Right cardiac atrium (tissue), 5 donors: ENCODE measurements around the gene LAMB4. TPM values are rescaled to one million over a fixed set of nuclear protein-coding genes. Genes with fewer than 3 reads are reported as not detected.
A peak's percentile ranks its signal among the peaks of the same experiment; 100 is the strongest.

Experiments
- ATAC-seq, 2 donors: fragments of 200-7000 bp; cut with Tn5 transposase; one replicate each; pipeline versions ENCODE4 v1.8.0 to v1.9.1; 2020; ENCODE audit warnings: moderate library complexity in 2 of 2, mild to moderate bottlenecking in 1 of 2
- DNase-seq, 3 donors: peaks; one replicate each; pipeline ENCODE4 v3.0.0-alpha.2; 2020
- H3K27ac ChIP-seq: one replicate; pipeline ENCODE4 v1.5.1; 2013; ENCODE audit warnings: mild to moderate bottlenecking, low read length, control low read depth, moderate library complexity
- H3K27me3 ChIP-seq: one replicate; pipeline ENCODE4 v1.6.1; 2013; ENCODE audit not compliant: control insufficient read depth, insufficient read depth
- H3K4me1 ChIP-seq: one replicate; pipeline ENCODE4 v1.6.1; 2013; ENCODE audit warnings: low read length; ENCODE audit not compliant: control insufficient read depth, insufficient read depth
- H3K4me3 ChIP-seq: one replicate; pipeline ENCODE4 v1.5.1; 2013; ENCODE audit warnings: low read length, control low read depth
- H3K9me3 ChIP-seq: one replicate; pipeline ENCODE4 v1.6.1; 2013; ENCODE audit warnings: low read length; ENCODE audit not compliant: control insufficient read depth
- WGBS: extraction: QIAGEN DNeasy Blood & Tissue Kit; methylation state at CpG from one replicate; pipeline ENCODE4 v1.1.7; 2013; 5-methylcytosine and 5-hydroxymethylcytosine counted together
- intact Hi-C, 4 donors: fragments of 100-400 bp; cut with DNase I; formaldehyde crosslinking; loops; one replicate each; pipeline versions ENCODE4 v1.11.0 to v1.14.0; 2022 to 2023
- polyA plus RNA-seq: library from polyadenylated mRNA; stranded (reverse); fragments of 200-250 nt; gene quantifications from one replicate; pipeline ENCODE4 v1.2.3, GENCODE V29; 2013
- total RNA-seq, 4 donors: library from RNA; stranded (reverse); fragmentation: NEBNext Ultra II Directional; extraction: Animal tissue kit (Norgen Biotek cat#: 25700); gene quantifications; one replicate each; pipeline ENCODE4 v1.2.1, GENCODE V29; 2021
- donor health status: healthy with polysubstance abuse.
- donor health status: DM: no; HTN: yes; CAD: no.
- donor health status: DM: no; HTN: no; CAD: no.
- donor health status: DM: no; HTN: yes; CAD: no; lungs with severe emphysema.
- donor health status: DM: yes; HTN: yes; CAD: no.

LAMB4 gene
- total and polyA plus RNA-seq, 5 donors: 0.17 to 0.20 TPM; not detected in 3

DNA sequence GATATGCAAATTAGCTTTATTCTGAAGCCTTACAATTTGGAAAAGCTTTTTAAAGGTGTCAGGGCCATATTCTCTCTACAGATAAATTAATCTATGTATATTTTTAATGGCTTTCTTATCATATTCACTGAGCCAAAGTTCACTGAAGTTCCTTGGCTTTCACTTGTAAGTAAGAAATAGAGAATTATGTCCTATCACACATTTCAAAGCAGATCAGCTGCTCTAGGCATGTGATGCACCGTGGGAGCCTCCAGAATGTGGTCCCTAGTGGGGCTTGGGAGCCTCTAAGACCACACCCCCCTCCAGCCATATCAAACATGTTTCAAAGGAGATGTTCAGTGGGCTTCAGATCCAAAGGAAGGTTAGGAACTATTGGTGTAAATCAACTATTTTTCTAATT, 51.5 kb downstream of the LAMB4 start:
- Histone ChIP-seq H3K9me3 (peaks cover 2% of the 10 kb centered on the region), H3K4me3 (no peak overlapping the region), H3K27me3 (no peaks in the 10 kb centered on the region), H3K27ac (no peak overlapping the region), H3K4me1 (peaks cover 5% of the 10 kb centered on the region)
- WGBS: 43% methylated on average over 1 of the region's 1 CpG
- intact Hi-C loops: no loop called here
- no peak for ATAC-seq
- no peak for DNase-seq

DNA sequence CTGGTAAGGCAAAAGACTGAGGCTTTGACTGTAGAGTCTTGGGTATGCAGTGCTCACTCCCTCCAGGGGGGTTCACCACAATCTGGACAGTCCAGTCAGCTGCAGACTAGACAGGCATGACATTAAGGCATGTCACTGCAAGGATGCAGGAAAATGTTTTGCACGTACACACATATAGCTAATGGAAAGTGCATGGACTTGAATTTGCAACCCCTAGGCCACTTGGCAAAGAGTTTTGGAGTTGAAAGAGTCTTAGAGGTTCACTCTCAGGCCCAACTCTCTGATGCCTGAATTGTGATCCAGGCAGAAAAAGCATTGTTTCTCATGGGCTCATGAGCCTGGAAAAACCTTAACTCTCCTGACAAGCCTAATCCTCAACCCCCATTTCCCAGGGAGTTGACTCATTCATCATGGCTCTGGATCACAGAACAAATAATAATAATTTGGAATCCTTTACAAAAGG, 51.9 kb downstream of the LAMB4 start:
- WGBS: 64% methylated on average over 1 of the region's 1 CpG
- Histone ChIP-seq H3K27ac (no peak overlapping the region), H3K27me3 (no peaks in the 10 kb centered on the region), H3K4me1 (peaks cover 5% of the 10 kb centered on the region), H3K4me3 (no peak overlapping the region), H3K9me3 (peaks cover 2% of the 10 kb centered on the region)
- DNase-seq (no peak), ATAC-seq (no peak)
- intact Hi-C loops: no loop called here

DNA sequence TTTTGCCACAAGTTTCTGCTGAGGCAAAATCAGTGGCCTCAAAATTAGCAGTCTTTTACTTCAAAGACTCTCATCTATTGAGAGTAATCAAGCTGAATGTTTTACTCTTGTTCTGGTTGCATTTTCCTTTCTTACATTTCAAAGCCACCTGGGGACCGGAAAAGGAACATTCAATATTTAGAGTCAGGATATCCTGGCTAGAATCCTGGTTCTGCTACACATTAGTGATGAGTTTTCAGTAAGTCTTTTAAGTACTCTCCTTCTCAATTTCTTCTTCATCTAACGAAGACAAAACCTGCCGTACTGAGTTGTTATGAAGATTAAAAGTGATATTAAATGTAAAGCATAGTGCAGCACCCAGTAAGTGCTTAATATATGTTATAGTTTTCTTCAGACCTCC, 52.5 kb downstream of the LAMB4 start:
- no peak overlapping the region for H3K4me3 ChIP-seq
- WGBS: 68% methylated on average over 3 of the region's 3 CpGs
- ATAC-seq (no peak), DNase-seq (no peak)
- H3K27ac ChIP-seq: no peak overlapping the region
- H3K27me3 ChIP-seq: no peaks in the 10 kb centered on the region
- peaks cover 5% of the 10 kb centered on the region for H3K4me1 ChIP-seq
- peaks cover 2% of the 10 kb centered on the region for H3K9me3 ChIP-seq
- intact Hi-C loops: no loop called here

GRCh38 chr7:108076156-108076555, 54.0 kb downstream of the LAMB4 start:
- intact Hi-C loops: no loop called here

GRCh38 chr7:108073305-108074070, 56.7 kb downstream of the LAMB4 start:
- no peak overlapping the region for H3K4me3 ChIP-seq
- no peak overlapping the region for H3K27ac ChIP-seq
- peaks cover 3% of the 10 kb centered on the region for H3K4me1 ChIP-seq
- ATAC-seq: no peak
- no peak for DNase-seq
- WGBS: 92% methylated on average over 3 of the region's 3 CpGs
- H3K9me3 ChIP-seq: no peaks in the 10 kb centered on the region
- H3K27me3 ChIP-seq: no peaks in the 10 kb centered on the region
- intact Hi-C loops: no loop called here

More at GRCh38 chr7:108076156-108076555, 54.0 kb downstream of the LAMB4 start:
- no peak for ATAC-seq
- DNase-seq: no peak
- no peaks in the 10 kb centered on the region for H3K27me3 ChIP-seq
- H3K4me3 ChIP-seq: no peak overlapping the region
- H3K9me3 ChIP-seq: no peaks in the 10 kb centered on the region
- H3K27ac ChIP-seq: no peak overlapping the region
- peaks cover 5% of the 10 kb centered on the region for H3K4me1 ChIP-seq

GRCh38 chr7:108072739-108073138, 57.4 kb downstream of the LAMB4 start:
- no peak overlapping the region for H3K4me3 ChIP-seq
- DNase-seq: no peak
- no peaks in the 10 kb centered on the region for H3K27me3 ChIP-seq
- no peaks in the 10 kb centered on the region for H3K9me3 ChIP-seq
- no peak for ATAC-seq
- intact Hi-C loops: no loop called here
- H3K27ac ChIP-seq: no peak overlapping the region
- WGBS: 94% methylated on average over 2 of the region's 2 CpGs
- H3K4me1 ChIP-seq: no peaks in the 10 kb centered on the region

DNA sequence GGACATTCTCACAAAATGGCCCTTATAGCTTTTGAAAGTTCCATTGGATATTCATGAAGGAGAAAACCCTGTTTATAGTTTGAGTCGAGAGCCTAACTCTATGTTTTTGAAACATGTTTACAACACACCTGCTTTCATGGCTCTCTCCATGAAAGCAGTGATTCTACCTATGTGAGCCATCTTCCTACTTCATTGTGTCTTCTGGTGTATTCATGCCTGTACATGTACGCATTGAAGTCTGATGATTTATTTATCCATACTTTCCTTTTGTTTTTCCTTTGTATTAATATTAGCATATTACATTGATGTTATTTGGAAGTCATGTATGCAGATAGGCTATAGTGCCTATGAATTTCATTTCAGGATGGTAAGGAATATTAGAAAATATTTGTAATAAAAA, 58.0 kb downstream of the LAMB4 start:
- WGBS: 92% methylated on average over 2 of the region's 2 CpGs
- no peaks in the 10 kb centered on the region for H3K4me1 ChIP-seq
- no peak for ATAC-seq
- H3K4me3 ChIP-seq: no peak overlapping the region
- no peaks in the 10 kb centered on the region for H3K27me3 ChIP-seq
- intact Hi-C loops: no loop called here
- DNase-seq: no peak
- no peak overlapping the region for H3K27ac ChIP-seq
- H3K9me3 ChIP-seq: no peaks in the 10 kb centered on the region

DNA sequence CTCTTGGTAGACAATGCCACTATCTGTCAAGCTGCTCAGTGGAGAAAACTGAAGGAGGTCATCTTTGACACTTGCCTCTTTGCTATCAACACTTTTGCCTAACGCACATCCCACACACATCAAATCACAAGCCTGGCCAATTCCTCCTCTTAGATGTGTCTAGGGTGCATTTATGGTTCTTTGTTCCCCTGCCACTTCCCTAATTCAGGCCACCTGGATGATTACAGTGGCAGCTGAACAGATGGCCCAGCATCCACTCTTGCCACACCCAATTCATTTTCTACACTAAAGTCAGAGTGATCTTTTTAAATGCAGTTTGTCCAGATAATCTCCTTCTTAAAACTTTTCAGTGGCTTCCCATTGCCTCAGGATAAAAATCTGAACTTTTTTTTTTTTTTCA, 58.6 kb downstream of the LAMB4 start:
- no peak overlapping the region for H3K27ac ChIP-seq

DNA sequence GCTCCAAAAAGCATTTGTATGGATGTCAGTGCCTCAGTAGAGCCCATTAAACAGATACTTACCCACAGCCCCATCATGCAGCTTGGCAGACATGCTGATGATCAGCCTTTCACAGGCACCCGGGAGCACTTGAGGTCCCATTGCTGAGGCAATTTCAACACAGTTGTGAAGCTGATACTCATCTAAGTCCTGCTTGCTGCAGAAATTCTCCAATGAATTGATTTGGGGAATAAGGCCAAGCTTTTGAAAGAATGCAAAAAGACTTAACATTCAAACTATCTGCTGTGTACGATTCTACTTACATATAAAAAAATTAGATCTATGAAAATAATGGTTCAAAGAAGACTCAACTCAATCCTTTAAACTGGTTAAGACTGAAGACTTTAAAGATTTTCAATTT, 60.5 kb downstream of the LAMB4 start:
- H3K9me3 ChIP-seq: no peaks in the 10 kb centered on the region
- WGBS: 69% methylated on average over 2 of the region's 2 CpGs
- H3K4me1 ChIP-seq: no peaks in the 10 kb centered on the region
- H3K4me3 ChIP-seq: no peak overlapping the region
- intact Hi-C loops: no loop called here
- no peak overlapping the region for H3K27ac ChIP-seq
- DNase-seq (no peak), ATAC-seq (no peak)
- no peaks in the 10 kb centered on the region for H3K27me3 ChIP-seq

More for the DNA sequence above, 58.6 kb downstream of the LAMB4 start:
- Histone ChIP-seq H3K27me3 (no peaks in the 10 kb centered on the region), H3K4me3 (no peak overlapping the region), H3K4me1 (no peaks in the 10 kb centered on the region), H3K9me3 (no peaks in the 10 kb centered on the region)
- 65% methylated on average over 1 of the region's 1 CpG for WGBS
- ATAC-seq (no peak), DNase-seq (no peak)
- intact Hi-C loops: no loop called here

GRCh38 chr7:108067844-108068243, 62.3 kb downstream of the LAMB4 start:
- no peaks in the 10 kb centered on the region for H3K27me3 ChIP-seq
- H3K27ac ChIP-seq: no peak overlapping the region
- ATAC-seq: no peak
- WGBS: 93% methylated on average over 7 of the region's 7 CpGs
- DNase-seq: peak in 1 of 3 donors; percentile 29
- H3K9me3 ChIP-seq: no peaks in the 10 kb centered on the region
- no peaks in the 10 kb centered on the region for H3K4me1 ChIP-seq
- H3K4me3 ChIP-seq: no peak overlapping the region
- intact Hi-C loops: no loop called here

- ATAC-seq (no peak), DNase-seq (no peak)
- Histone ChIP-seq H3K4me1 (no peaks in the 10 kb centered on the region), H3K9me3 (no peaks in the 10 kb centered on the region), H3K4me3 (no peak overlapping the region), H3K27me3 (no peaks in the 10 kb centered on the region), H3K27ac (no peak overlapping the region)
- 88% methylated on average over 9 of the region's 9 CpGs for WGBS
- intact Hi-C loops: no loop called here
Measured at GRCh38 chr7:108066486-108066885, 63.7 kb downstream of the LAMB4 start.

GRCh38 chr7:108063520-108063933, 66.6 kb downstream of the LAMB4 start:
- H3K27me3 ChIP-seq: no peaks in the 10 kb centered on the region
- H3K9me3 ChIP-seq: no peaks in the 10 kb centered on the region
- WGBS: 88% methylated on average over 5 of the region's 5 CpGs
- DNase-seq (no peak), ATAC-seq (no peak)
- H3K27ac ChIP-seq: no peak overlapping the region
- intact Hi-C loops: no loop called here
- H3K4me3 ChIP-seq: no peak overlapping the region
- no peaks in the 10 kb centered on the region for H3K4me1 ChIP-seq
